Neural progenitor cell (in vitro differentiated cells): ENCODE results near the gene TACC3.

ENCODE experiments used
- CTCF ChIP-seq: fragments of 200-600 bp; sonication (generic); IDR thresholded peaks from 2 replicates; pipeline ENCODE4 v1.5.1; 2017; ENCODE audit warnings: antibody characterized with exemption, mild to moderate bottlenecking
- EZH2 ChIP-seq: fragments of 200-600 bp; sonication (generic); IDR thresholded peaks from 2 replicates; pipeline ENCODE4 v1.6.1; 2017; ENCODE audit warnings: antibody characterized with exemption, mild to moderate bottlenecking, moderate library complexity

- TF ChIP-seq CTCF (peak; percentile 51), EZH2 (no peak)
Observed at GRCh38 chr4:1767770-1768366, 46.5 kb downstream of the TACC3 start.
